HG02678 (cell line): ENCODE results near the gene XAB2.
"Not testable (repeated sequence)": the region's sequence is repeated elsewhere in the genome, so short reads cannot be mapped to it uniquely, and the experiment has no call there.

ENCODE experiments used
- ATAC-seq: cut with Tn5 transposase; IDR thresholded peaks from one replicate; pipeline ENCODE4 v1.9.1; 2021; ENCODE audit warnings: mild to moderate bottlenecking, moderate library complexity; ENCODE audit not compliant: unreplicated experiment

Gene XAB2

GRCh38 chr19:7582446-7582845, 46.9 kb downstream of the XAB2 start:
- ATAC-seq, result no peak

DNA sequence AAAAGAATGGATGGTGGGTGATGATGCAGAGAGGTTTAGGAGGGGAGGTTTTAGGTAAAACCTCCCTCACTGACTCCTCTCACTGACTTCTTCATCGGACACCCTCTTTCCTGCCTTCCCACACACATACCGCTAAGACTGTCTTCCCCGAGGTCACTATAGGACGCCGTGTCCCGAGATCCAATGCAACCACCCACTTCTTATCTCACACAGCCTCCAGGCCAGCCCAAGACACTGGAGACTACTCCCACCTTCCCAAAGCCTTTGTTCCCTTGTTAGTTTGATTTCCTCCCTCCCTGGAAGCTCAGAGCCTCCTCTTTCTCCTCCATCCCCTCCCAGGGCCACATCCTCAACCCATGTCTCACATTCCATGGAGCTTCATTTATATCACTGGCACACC, 50.2 kb downstream of the XAB2 start:
- ATAC-seq, result no peak

DNA sequence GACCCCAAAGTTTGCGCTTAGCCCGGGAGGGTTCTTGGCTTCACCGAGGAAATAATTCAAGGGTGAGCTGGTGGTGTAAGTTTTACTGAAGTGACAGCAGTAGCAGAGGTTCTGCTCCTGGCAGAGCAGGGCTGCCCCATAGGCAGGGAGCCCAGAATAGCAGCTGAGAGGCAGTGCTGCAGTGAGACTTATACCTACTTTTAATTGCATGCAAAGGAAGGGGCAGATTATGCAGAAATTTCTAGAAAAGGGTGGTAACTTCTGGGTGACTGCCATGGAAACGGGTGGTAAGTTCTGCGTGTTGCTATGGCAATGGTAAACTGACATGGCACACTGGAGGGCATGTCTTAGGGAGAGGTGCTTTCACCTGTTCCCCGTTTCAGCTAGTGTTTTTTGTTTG, 51.2 kb downstream of the XAB2 start:
- no peak for ATAC-seq

GRCh38 chr19:7577422-7577821, 51.9 kb downstream of the XAB2 start:
- ATAC-seq, result not testable (repeated sequence)

DNA sequence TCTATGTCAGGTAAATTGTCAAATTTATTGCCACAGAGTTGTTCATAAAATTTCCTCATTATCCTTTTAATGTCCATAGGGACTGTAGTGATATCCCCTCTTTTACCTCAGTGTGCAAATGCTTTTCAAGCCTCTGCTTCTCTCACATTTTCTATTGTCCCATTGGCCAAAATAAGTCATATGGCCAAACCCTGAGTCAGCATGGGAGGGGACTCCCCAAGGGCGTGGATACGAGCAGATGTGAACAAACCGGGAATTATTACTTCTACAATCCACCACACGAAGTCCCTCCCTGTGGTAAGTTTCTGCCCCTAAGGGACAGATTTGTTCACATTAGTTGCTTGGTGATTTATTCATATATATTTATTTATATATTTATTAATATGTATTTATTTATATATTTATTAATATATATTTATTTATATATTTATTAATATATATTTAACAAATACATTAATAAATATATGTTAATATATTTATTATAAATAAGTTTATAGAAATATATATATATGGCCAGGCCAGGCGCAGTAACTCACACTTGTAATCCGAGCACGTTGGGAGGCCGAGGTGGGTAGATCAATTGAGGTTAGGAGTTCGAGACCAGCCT, 53.8 kb downstream of the XAB2 start:
- no peak for ATAC-seq

- ATAC-seq, result no peak
Measured at GRCh38 chr19:7570761-7571160, 58.6 kb downstream of the XAB2 start.
